Left renal pelvis (tissue), 4 donors: Measurements from ENCODE around the gene TEKT1. TPM values are rescaled to one million over a fixed set of nuclear protein-coding genes. Genes with fewer than 3 reads are reported as not detected.
A peak's percentile ranks its signal among the peaks of the same experiment; 100 is the strongest.
"Not testable (repeated sequence)": the region's sequence is repeated elsewhere in the genome, so short reads cannot be mapped to it uniquely, and the experiment has no call there.

ENCODE experiments used
- DNase-seq, 4 donors: peaks; one replicate each; pipeline ENCODE4 v3.0.0-alpha.2; 2013; ENCODE audit warnings: low read depth in 4 of 4, low spot score in 3 of 4
- polyA plus RNA-seq, 4 donors: library from polyadenylated mRNA; unstranded; fragments of 120-200 nt; gene quantifications; one replicate each; pipeline ENCODE4 v1.2.1, GENCODE V29; 2013; ENCODE audit not compliant: insufficient read length in 4 of 4

The TEKT1 gene
- under 1 TPM in 3 of 4 donors, not detected in 1; 0.34 to 0.67 (median 0.53) TPM for polyA plus RNA-seq

- DNase-seq, result peak; percentile 56 to 84 (median 69)
These were observed at the start of gene TEKT1 for GRCh38 chr17:6831661-6832263. TSS of gene TEKT1 (minus strand) at chr17:6831729. CDS start at chr17:6830376, 1,353 bp downstream.

DNA sequence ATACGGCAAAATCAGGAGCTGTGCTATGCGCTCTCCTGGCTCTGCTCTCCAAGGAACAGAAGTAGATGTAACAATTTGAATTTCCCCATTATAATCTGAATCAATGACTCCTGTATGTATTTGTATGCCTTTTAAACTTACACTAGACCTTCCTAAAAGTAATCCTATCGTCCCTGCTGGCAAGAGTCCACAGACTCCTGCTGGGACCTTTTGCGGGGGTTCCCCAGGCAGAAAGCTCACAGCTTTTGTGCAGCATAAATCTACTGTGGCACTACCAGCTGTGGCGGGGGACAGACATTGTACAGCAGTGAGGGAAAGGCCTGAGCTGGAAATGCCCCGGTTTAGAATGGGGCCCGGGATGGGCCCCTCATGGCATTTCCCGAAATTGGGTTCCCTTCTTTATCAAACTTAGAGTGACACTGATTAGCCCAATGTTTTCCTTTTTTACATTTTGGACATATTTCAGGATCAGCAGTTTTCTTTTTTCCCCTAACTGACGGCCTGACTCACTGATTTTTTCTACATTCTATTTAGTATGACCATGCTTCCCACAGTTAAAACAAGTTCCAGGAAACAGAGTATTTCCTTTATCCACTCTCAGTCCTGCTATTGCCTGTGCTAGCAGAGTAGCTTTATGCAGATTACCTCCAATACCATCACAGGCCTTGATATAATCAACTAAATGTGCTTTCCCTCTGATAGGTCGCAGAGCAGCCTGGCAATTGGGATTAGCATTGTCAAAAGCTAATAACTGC, 47.9 kb upstream of the TEKT1 start:
- not testable (repeated sequence) for DNase-seq

GRCh38 chr17:6875276-6875675, 43.7 kb upstream of the TEKT1 start:
- not testable (repeated sequence) for DNase-seq

DNA sequence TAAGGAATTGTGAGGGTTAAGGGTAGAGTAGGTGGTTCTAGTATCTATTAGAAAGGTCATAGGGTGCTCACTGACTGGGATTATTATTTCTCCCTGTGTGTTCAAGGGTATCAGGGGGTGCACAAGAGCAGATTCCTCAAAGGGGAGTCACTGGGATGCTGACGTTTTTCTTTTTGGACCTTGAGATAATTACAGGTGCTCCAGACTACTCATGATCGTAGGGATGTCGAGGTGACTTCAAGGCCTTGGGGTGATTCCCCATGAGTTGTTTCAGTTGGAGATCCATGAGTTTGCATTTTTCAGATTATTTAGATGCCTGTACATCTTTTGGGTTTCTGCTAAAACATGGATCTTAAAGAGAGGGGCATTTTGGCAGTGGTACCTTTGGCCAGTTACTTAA, 41.4 kb upstream of the TEKT1 start:
- DNase-seq, result no peak

- no peak for DNase-seq
These were observed 39.3 kb upstream of the TEKT1 start for GRCh38 chr17:6870841-6871240.

DNA sequence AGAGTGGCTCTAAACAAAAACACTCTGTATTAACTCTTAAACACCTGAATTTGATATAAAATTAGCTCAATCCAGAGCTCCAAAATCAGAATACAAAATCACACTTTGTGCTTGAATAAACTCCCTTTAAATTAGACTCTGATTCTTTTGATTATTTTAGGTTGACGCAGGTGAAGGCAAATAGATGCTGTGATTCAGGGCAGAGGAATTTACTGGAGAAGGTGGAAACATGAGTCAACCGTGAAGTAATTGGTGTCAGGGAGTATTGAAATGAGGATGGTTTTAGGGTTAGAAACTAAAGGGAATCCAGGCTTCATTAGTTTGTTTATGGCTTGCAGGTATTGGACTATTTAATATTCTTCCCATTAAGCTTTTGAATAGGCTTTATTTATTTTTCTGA, 37.1 kb upstream of the TEKT1 start:
- DNase-seq, result peak in 1 of 4 donors; percentile 1

DNA sequence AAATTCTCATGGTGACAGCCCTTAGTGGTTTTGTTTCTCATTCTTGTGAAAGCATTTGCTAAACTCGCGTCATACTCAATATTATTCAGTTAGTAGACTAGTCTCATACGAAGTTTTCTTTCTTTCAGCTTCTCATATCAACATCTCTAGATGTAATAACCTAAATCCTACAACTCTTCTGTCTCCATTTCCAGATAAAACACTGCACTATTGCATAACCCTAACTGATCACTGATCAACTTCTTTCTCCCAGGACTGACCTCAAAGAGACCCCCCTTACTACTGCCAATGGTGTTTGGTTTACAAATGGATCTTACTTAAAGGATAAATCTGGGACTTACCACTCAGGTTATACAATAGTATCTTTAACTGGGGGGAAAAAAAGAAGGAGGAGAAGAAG, 36.3 kb upstream of the TEKT1 start:
- no peak for DNase-seq

- DNase-seq, result no peak
These were observed 31.3 kb upstream of the TEKT1 start for GRCh38 chr17:6862825-6863224.

DNA sequence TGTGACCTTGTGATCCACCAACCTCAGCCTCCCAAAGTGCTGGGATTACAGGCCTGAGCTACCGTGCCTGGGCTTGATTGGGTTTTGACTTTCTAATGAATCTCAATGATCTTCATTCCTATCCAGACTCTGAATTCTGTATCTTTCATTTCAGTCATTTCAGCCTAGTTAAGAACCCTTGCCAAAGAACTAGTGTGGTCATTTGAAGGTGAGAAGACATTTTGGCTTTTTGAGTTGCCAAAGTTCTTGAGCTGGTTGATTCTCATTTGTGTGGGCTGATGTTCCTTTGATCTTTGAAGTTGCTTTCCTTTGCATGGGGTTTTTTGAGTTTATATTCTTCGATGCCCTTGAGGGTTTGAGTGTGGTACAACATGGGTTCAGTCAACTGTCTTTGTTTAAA, 30.6 kb upstream of the TEKT1 start:
- no peak for DNase-seq

DNA sequence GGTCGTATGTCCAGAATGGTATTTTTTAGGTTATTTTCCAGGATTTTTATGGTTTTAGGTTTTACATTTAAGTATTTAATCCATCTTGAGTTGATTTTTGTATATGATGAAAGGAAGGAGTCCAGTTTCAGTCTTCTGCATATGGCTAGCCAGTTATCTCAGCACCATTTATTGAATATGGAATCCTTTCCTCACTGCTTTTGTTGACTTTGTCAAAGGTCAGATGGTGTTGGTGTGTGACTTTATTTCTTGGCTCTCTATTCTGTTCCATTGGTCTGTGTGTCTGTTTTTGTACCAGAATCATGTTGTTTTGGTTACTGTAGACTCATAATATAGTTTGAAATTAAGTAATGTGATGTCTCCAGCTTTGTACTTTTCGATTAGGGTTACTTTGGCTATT, 26.4 kb upstream of the TEKT1 start:
- no peak for DNase-seq

DNA sequence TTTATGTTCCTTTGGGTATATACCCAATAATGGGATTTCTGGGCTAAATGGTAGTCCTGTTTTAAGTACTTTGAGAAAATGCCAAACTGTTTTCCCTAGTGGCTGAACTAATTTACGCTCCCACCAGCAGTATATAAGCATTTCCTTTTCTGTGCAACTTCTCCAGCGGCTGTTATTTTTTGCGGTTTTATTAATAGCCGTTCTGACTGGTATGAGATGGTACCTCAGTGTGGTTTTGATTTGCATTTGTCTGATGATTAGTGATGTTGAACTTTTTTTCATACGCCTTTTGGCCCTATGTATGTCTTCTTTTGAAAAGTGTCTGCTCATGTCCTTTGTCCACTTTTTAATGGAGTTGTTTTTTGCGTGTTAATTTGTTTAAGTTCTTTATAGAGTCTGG, 25.8 kb upstream of the TEKT1 start:
- DNase-seq, result no peak

GRCh38 chr17:6856051-6856450, 24.5 kb upstream of the TEKT1 start:
- DNase-seq, result no peak

DNA sequence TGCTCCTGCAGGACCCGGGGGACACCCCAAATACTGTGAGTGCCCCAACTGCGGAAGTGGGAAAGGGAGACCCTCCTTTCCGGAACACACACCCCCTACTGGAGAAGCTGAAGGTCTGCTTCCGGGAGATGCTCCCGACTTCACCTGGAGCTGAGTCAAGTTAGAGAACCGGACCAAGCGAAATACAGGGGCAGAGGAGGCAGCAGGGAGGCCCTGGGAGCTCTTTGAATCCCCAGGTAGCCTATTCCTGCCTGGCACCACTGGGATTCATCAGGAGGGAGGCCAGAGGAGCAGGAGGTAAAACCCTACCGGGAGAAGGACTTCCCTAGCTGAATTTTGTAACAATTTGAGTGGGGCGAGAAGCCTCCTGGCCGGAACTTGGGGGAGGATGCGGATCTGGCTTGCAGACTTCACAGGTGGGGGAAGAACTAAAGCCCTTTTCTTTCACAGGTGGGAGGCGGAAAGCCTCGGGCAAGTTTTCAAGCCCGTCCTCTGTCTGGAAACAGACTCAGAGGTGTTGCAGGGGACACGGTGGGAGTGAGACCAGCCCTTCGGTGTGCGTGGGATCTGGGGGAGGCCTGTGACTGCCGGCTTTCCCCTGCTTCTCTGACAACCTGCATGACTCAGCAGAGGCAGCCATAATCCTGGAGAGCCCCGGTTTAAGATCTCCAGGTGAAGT, 22.4 kb upstream of the TEKT1 start:
- no peak for DNase-seq

DNA sequence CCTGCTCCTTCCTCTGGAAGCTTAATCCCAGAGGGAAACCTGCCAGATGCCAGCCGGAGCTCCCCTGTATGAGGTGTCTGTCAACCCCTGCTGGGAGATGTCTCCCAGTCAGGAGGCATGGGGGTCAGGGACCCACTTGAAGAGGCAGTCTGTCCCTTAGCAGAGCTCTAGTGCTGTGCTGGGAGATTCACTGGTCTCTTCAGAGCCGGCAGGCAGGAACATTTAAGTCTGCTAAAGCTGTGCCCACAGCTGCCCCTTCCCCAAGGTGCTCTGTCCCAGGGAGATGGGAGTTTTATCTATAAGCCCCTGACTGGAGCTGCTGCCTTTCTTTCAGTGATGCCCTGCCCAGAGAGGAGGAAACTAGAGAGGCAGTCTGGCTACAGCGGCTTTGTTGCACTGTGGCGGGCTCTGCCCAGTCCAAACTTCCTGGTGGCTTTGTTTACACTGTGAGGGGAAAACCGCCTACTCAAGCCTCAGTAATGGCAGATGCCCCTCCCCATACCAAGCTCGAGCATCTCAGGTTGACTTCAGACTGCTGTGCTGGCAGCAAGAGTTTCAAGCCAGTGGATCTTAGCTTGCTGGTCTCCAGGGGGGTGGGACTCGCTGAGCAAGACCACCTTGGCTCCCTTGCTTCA, 17.1 kb upstream of the TEKT1 start:
- DNase-seq, result not testable (repeated sequence)

DNA sequence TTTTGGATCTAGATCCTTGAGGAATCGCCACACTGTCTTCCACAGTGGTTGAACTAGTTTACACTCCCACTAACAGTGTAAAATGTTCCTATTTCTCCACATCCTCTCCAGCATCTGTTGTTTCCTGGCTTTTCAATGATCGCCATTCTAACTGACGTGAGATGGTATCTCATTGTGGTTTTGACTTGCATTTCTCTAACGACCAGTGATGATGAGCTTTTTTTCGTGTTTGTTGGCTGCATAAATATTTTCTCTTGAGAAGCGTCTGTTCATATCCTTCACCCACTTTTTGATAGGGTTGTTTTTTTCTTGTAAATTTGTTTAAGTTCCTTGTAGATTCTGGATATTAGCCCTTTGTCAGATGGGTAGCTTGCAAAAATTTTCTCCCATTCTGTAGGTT, 14.6 kb upstream of the TEKT1 start:
- not testable (repeated sequence) for DNase-seq

- DNase-seq, result not testable (repeated sequence)
These were observed 12.9 kb upstream of the TEKT1 start for GRCh38 chr17:6844406-6844805.

DNA sequence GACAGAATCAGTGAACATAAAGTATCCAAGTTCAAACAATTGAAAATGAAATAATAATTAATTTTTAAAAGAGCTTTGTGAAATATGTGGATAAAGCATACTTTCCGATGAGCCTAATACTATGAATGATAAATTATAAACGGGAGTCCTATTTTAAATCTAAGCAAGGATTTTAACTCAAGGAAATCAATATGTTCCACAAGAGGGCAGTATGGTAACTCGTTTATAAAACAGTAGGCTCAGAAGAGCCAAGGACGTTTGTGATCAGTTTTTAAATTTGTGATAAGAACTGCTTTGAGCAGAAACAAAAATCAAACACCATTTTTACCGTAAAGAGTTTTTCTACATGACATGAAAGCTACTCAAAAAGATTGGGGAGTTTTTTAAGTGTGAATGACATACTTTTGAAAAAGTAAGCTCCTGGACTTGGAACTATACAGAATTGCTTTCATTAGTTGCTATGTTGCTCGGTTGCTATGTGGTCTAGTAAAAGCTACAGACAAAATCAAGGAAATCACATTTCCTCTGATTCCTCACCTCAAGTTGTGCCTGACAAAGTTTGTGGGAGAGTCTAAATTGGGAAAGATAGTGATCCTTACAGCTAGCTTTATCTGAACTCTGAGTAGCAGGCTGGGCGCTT, 11.8 kb upstream of the TEKT1 start:
- DNase-seq, result peak in 1 of 4 donors; percentile 16

GRCh38 chr17:6841769-6842168, 10.2 kb upstream of the TEKT1 start:
- not testable (repeated sequence) for DNase-seq

DNA sequence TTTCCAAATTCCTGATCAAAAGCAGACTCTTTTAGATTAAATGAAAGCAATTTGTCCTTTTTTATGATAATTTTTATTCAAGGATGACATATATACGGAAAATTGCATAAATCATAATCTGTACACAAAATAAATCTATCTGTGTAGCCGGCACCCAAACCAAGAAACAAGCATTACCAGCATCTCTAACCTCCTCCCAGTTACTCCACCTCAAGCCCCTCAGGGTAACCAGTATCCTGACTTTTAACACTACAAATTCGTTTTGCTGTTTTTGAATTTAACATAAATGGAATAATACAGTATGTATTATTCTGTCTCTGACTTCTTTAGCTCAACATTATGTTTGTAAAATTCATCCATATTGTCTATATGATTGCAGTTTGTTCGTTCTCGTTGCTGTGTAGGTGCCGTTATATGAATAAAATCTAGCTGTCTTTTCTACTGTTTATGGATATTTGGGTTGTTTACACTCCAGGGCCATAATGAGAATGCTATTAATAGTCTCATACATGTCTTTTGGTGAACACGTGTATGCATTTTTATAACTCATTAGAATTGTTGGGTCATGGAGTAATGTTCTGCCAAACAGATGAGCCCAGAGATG, 1.0 kb downstream of the TEKT1 start:
- DNase-seq, result no peak

DNA sequence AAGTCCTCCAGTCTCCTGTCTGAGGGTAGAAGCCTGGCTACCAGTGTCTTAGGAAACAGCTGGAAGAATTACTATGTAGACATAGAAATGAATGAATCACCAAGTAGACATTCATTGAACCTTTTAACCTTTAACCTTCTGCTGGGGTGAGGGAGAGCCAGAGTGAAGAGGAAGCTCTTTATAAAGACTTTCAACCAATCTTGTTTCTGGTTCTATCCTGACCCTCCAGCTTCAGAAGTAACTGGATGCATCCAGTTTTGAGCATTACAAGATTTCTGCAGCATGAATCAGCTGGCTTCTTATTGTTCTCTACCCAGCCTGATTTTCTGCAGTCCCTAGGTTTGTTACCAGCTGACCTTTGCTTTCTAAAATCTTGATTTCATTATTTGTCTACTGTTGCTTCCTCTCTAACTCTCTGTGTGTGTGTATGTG, 8.5 kb downstream of the TEKT1 start:
- no peak for DNase-seq
